Measurements from ENCODE around the gene LHX6. TPM values are rescaled to one million over a fixed set of nuclear protein-coding genes. Genes with fewer than 3 reads are reported as not detected.

LHX6 gene
- total and polyA plus RNA-seq, 2 of the 8 experiments (the other 6 are each of a cell fraction or from before 2014, with no cell fraction given), result 0.92 to 1.2 TPM

GRCh38 chr9:122268041-122268814 is 39.5 kb upstream of the LHX6 start:
- H2BK120ac ChIP-seq (replicated peaks; ENCODE audit: low read depth, low read length), result no peak overlapping the region
- no peak overlapping the region for H3K4me3 ChIP-seq (ENCODE audit: extremely low read depth in 1 of 4, insufficient read depth in 2 of 4, low read depth in 3 of 4, low read length in 4 of 4)
- H3K9ac ChIP-seq (replicated peaks in 1 of 4; ENCODE audit: extremely low read depth in 1 of 4, low read depth in 3 of 4, low read length in 3 of 4), result no peak overlapping the region
- FAIRE-seq (no peak), DNase-seq (ENCODE audit: low read depth in 1 of 2, low spot score in 2 of 2) (no peak)
- no peak overlapping the region for H3K23ac ChIP-seq (ENCODE audit: insufficient read length)
- ChIA-PET POLR2A (ENCODE audit: partially characterized antibody) (interaction anchor here (1.2 kb wide), 1 partner anchor 11 kb away, joined by 4 read pairs; no protein-coding TSS in a partner anchor), CTCF (ENCODE audit: partially characterized antibody) (interaction anchor here (10.6 kb wide), 1 partner anchor 143 kb away, joined by 72 read pairs; no protein-coding TSS in a partner anchor)
- 88% methylated on average over 6 of the region's 6 CpGs; no CpG with 5 or more reads in 1 of the 2 experiments for WGBS, 2 experiments (ENCODE audit: extremely low coverage in 1 of 2, insufficient coverage in 1 of 2, insufficient read length in 1 of 2, insufficient replicate concordance in 2 of 2, low coverage in 1 of 2, low lambda C conversion rate in 2 of 2, missing lambda C conversion rate in 1 of 2)
- peaks cover under 1% of the 10 kb centered on the region for H3K79me1 ChIP-seq (ENCODE audit: low read depth, low read length)
- H3K56ac ChIP-seq (replicated peaks; ENCODE audit: insufficient read length, low read depth, low read length), result no peak overlapping the region
- no peak overlapping the region for H2BK5ac ChIP-seq (ENCODE audit: low read depth, low read length)
- no peak overlapping the region for H4K8ac ChIP-seq (ENCODE audit: extremely low read depth, insufficient read depth, low read length)
- H3K79me2 ChIP-seq (ENCODE audit: control insufficient read depth in 1 of 2, insufficient read depth in 2 of 2, low read length in 2 of 2), result peaks cover 0 to 31% of the 10 kb centered on the region in 2 experiments; a peak in 3 of 4 replicates
- no peak overlapping the region for H3K4me2 ChIP-seq (ENCODE audit: insufficient read depth in 1 of 2, low read depth in 2 of 2, low read length in 2 of 2)
- no peak overlapping the region for H2BK12ac ChIP-seq (ENCODE audit: low read depth, low read length)
- H3K18ac ChIP-seq (ENCODE audit: extremely low read depth, low read length), result no peak overlapping the region
- no peak overlapping the region for H4K91ac ChIP-seq (replicated peaks; ENCODE audit: insufficient read length, low read length)
- no peaks in the 10 kb centered on the region for H3K27me3 ChIP-seq (replicated peaks in 1 of 4; ENCODE audit: control insufficient read depth in 3 of 4, extremely low read depth in 1 of 4, insufficient read depth in 3 of 4, low read length in 3 of 4)
- peaks cover 0 to 6% (median 2%) of the 10 kb centered on the region in 4 experiments; a peak in 4 of 7 replicates for H3K4me1 ChIP-seq (replicated peaks in 1 of 4; ENCODE audit: control insufficient read depth in 3 of 4, insufficient read depth in 4 of 4, low read length in 3 of 4)
- H2BK15ac ChIP-seq (ENCODE audit: low read length), result no peak overlapping the region
- no peak overlapping the region for H3K4ac ChIP-seq (replicated peaks; ENCODE audit: insufficient read length, low read depth, low read length)
- peaks cover 4% of the 10 kb centered on the region; the same call in 1 of the 2 replicates for H3K23me2 ChIP-seq (ENCODE audit: low read depth, low read length)
- H2AK5ac ChIP-seq (ENCODE audit: low read depth, low read length), result no peak overlapping the region
- H4K20me1 ChIP-seq (replicated peaks in 1 of 2; ENCODE audit: control insufficient read depth in 1 of 2, insufficient read depth in 2 of 2, low read length in 2 of 2), result no peaks in the 10 kb centered on the region
- no peak overlapping the region for H3K14ac ChIP-seq (ENCODE audit: insufficient read length)
- no peaks in the 10 kb centered on the region for H3K9me3 ChIP-seq (ENCODE audit: insufficient read depth in 2 of 2, low read depth in 1 of 2, low read length in 1 of 2)
- H3K27ac ChIP-seq (ENCODE audit: low read depth, low read length), result no peak overlapping the region
- peaks cover 2 to 15% (median 10%) of the 10 kb centered on the region in 4 experiments; a peak in 6 of 8 replicates for H3K36me3 ChIP-seq (ENCODE audit: control insufficient read depth in 2 of 4, insufficient read depth in 4 of 4, low read length in 3 of 4)
- H2AFZ ChIP-seq (ENCODE audit: low read length), result no peak overlapping the region
- no peak overlapping the region for H2BK20ac ChIP-seq (ENCODE audit: low read length)
- no peak overlapping the region for H4K5ac ChIP-seq (ENCODE audit: insufficient read length, low read depth, low read length)
- no peak for TF ChIP-seq TAF7 (optimal IDR thresholded peaks at IDR 0.05; ENCODE audit: borderline replicate concordance, low read depth, low read length)
- TF ChIP-seq SIN3A (conservative IDR thresholded peaks at IDR 0.05 in 1 of 2, IDR thresholded peaks at IDR 0.05 in 1 of 2; ENCODE audit: low read depth in 1 of 2, low read length in 2 of 2), result no peak
- TF ChIP-seq GABPA (IDR thresholded peaks at IDR 0.05; ENCODE audit: borderline replicate concordance, insufficient read depth, low read length), result no peak
- TF ChIP-seq TBP (IDR thresholded peaks at IDR 0.05; ENCODE audit: low read depth, low read length), result no peak
- no peak for TF ChIP-seq EGR1 (IDR thresholded peaks at IDR 0.05; ENCODE audit: borderline replicate concordance, low read depth, low read length)
- no peak for TF ChIP-seq KDM1A (IDR thresholded peaks at IDR 0.05; ENCODE audit: borderline replicate concordance, low read length)
- no peak for TF ChIP-seq EZH2 (IDR thresholded peaks at IDR 0.05; ENCODE audit: low read depth, low read length, severe bottlenecking)
- no peak for TF ChIP-seq TEAD4 (IDR thresholded peaks at IDR 0.05; ENCODE audit: low read depth, low read length)
- TF ChIP-seq, protein P1, sequence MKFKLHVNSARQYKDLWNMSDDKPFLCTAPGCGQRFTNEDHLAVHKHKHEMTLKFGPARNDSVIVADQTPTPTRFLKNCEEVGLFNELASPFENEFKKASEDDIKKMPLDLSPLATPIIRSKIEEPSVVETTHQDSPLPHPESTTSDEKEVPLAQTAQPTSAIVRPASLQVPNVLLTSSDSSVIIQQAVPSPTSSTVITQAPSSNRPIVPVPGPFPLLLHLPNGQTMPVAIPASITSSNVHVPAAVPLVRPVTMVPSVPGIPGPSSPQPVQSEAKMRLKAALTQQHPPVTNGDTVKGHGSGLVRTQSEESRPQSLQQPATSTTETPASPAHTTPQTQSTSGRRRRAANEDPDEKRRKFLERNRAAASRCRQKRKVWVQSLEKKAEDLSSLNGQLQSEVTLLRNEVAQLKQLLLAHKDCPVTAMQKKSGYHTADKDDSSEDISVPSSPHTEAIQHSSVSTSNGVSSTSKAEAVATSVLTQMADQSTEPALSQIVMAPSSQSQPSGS (IDR thresholded peaks at IDR 0.05; ENCODE audit: low read length), result no peak
- TF ChIP-seq SP1 (IDR thresholded peaks at IDR 0.05; ENCODE audit: low read depth, low read length), result no peak
